ENCODE measurements around the gene SLC25A17. TPM values are rescaled to one million over a fixed set of nuclear protein-coding genes. Genes with fewer than 3 reads are reported as not detected.

The SLC25A17 gene
- total RNA-seq, 1 donor from 2014 or later = 30.1 TPM

DNA sequence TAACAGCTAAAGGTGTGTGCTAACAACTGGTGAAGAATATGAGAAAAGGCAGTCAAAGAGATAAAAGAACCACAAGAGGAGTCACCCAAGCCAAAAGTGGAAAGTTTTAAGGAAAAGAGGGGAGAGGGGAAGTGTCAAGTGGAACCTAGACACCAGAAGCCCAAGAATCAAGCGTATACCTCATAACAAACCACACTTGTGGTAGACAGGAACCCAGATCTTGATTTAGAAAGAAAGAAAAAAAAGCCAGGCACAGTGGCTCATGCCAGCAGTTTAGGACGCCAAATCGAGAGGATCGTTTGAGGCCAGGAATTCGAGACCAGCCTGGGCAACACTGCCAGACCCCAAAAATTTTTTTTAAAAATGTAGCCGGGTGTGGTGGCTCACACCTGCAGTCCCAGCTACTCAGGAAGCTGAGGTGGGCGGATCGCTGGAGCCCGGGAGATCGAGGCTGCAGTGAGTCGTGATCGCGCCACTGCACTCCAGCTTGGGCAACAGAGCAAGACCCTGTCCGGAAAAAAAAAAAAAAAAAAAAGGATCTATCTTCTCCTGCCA is 877 bp downstream of the SLC25A17 start:
- peak overlapping the region; percentile 95 for H3K27ac Mint-ChIP-seq
- DNase-seq (ENCODE audit: low spot score in 2 of 2, unreplicated experiment in 2 of 2) = no peak
- H3K9me3 Mint-ChIP-seq = no peaks in the 10 kb centered on the region
- peak overlapping the region; percentile 95 for H3K4me3 Mint-ChIP-seq
- peaks cover 24% of the 10 kb centered on the region for H3K36me3 Mint-ChIP-seq
- H3K4me1 Mint-ChIP-seq = peaks cover 26% of the 10 kb centered on the region
- TF ChIP-seq, protein P1, sequence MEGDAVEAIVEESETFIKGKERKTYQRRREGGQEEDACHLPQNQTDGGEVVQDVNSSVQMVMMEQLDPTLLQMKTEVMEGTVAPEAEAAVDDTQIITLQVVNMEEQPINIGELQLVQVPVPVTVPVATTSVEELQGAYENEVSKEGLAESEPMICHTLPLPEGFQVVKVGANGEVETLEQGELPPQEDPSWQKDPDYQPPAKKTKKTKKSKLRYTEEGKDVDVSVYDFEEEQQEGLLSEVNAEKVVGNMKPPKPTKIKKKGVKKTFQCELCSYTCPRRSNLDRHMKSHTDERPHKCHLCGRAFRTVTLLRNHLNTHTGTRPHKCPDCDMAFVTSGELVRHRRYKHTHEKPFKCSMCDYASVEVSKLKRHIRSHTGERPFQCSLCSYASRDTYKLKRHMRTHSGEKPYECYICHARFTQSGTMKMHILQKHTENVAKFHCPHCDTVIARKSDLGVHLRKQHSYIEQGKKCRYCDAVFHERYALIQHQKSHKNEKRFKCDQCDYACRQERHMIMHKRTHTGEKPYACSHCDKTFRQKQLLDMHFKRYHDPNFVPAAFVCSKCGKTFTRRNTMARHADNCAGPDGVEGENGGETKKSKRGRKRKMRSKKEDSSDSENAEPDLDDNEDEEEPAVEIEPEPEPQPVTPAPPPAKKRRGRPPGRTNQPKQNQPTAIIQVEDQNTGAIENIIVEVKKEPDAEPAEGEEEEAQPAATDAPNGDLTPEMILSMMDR (IDR thresholded peaks at IDR 0.05; ENCODE audit: unreplicated experiment) = no peak
- no peaks in the 10 kb centered on the region for H3K27me3 Mint-ChIP-seq (ENCODE audit: low read depth)

DNA sequence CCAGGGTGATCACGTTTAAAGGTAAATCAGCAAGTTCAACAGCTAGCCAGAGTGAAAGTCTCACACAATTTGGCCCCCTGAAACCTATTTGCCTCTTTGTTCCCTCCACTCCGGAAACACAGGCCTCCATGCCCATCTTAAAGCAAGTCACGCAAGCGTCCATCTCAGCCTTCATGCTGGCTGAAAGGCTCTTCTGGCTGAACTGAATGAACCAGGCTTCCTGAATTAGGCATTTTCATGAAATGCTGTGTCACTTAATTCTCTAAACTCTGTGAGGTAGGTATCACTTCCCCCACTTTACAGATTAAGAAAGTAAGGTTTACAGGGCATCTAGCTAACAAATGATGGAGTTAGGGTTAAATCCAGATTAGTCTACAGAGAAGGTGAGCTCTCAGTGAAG is 1.4 kb downstream of the SLC25A17 start:
- H3K27ac Mint-ChIP-seq = peak overlapping the region; percentile 45
- no peaks in the 10 kb centered on the region for H3K27me3 Mint-ChIP-seq (ENCODE audit: low read depth)
- DNase-seq (ENCODE audit: low spot score in 2 of 2, unreplicated experiment in 2 of 2) = no peak
- H3K4me1 Mint-ChIP-seq = peaks cover 26% of the 10 kb centered on the region
- H3K4me3 Mint-ChIP-seq = peak overlapping the region; percentile 95
- TF ChIP-seq, protein P1 (IDR thresholded peaks at IDR 0.05; ENCODE audit: unreplicated experiment) = no peak
- H3K36me3 Mint-ChIP-seq = peaks cover 23% of the 10 kb centered on the region
- H3K9me3 Mint-ChIP-seq = no peaks in the 10 kb centered on the region

DNA sequence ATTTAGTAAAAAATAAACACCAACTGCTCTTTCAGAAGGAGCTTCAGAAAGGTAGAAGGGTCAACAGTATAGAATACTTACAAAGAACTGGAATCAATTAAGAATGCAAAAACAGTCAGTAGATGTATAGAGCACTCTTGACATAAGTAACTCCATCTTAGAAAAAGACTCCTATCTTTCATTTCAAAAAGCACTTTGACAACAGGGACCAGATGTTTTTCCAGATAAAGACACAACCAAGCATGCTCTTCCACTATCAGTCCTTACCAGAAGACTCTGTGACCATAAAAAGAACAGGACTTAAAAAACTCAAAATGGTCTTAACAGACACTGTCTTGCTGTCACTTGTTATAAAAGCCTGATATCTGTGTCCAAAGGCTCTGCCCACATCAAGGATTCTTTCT is 5.2 kb downstream of the SLC25A17 start:
- no peaks in the 10 kb centered on the region for H3K9me3 Mint-ChIP-seq
- no peak for DNase-seq (ENCODE audit: low spot score in 2 of 2, unreplicated experiment in 2 of 2)
- H3K27ac Mint-ChIP-seq = peak overlapping the region; percentile 27
- no peaks in the 10 kb centered on the region for H3K27me3 Mint-ChIP-seq (ENCODE audit: low read depth)
- TF ChIP-seq, protein P1 (IDR thresholded peaks at IDR 0.05; ENCODE audit: unreplicated experiment) = no peak
- peaks cover 22% of the 10 kb centered on the region for H3K4me1 Mint-ChIP-seq
- peaks cover 20% of the 10 kb centered on the region for H3K36me3 Mint-ChIP-seq
- H3K4me3 Mint-ChIP-seq = no peak overlapping the region

DNA sequence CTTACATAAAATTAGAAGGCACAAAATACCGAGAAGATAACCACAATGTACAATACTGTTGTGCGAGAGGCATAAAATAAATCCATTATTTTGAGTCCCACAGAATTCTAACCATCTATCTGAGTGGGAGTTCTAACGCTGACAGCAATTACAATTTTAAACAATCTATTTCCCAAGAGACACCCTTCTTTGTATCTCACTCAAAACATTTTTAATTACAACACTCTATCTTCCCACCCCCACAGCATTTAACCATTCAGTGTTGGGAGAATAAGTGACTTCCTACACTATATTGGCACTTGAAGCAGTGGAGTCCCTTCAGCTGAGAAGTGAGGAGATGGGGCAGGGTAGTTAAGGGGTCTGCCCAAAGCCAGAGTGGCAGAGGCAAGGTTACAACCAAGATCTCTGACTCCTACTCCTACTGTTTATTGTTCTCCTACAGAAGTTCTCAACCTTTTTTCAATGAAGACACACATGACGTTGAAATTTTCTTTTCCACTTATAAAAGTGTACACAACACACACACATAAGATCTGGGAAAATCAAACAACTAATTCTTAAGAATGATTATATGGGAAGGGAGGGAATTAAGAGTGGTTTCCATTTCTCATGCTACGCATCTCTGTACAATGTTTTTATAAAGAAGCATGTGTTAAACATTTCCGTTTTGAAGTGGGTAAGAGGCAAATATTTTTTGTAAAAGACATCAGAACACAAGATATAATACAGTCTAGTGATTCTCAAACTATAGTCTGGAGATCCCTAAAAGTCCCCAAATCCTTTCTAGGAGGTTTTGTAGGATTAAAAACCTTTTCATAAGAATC is 10.9 kb downstream of the SLC25A17 start:
- peak overlapping the region; percentile 58 for H3K27ac Mint-ChIP-seq
- H3K4me1 Mint-ChIP-seq = peaks cover 20% of the 10 kb centered on the region
- peaks cover 14% of the 10 kb centered on the region for H3K36me3 Mint-ChIP-seq
- TF ChIP-seq, protein P1 (IDR thresholded peaks at IDR 0.05; ENCODE audit: unreplicated experiment) = no peak
- H3K4me3 Mint-ChIP-seq = no peak overlapping the region
- DNase-seq (ENCODE audit: low spot score in 2 of 2, unreplicated experiment in 2 of 2) = no peak
- no peaks in the 10 kb centered on the region for H3K9me3 Mint-ChIP-seq
- H3K27me3 Mint-ChIP-seq (ENCODE audit: low read depth) = no peaks in the 10 kb centered on the region

DNA sequence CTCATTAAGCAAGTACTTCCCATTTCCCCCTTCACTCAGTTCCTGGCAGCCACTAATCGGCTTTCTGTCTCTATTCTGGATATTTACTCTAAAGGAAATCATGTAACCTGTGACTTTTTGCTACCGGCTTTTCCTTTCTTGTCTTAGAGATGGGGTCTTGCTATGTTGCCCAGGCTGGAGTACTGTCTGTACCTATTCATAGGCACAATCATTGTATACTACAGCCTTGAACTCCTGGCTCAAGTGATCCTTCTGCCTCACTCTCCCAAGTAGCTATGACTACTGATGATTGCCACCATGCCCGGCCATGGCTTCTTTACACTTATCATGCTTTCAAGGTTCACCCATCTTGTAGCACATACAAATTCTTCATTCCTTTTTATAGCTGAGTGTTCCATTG is 12.4 kb downstream of the SLC25A17 start:
- DNase-seq (ENCODE audit: low spot score in 2 of 2, unreplicated experiment in 2 of 2) = no peak
- Mint-ChIP-seq H3K36me3 (peaks cover 14% of the 10 kb centered on the region), H3K4me1 (peaks cover 20% of the 10 kb centered on the region), H3K9me3 (no peaks in the 10 kb centered on the region), H3K27ac (no peak overlapping the region), H3K27me3 (ENCODE audit: low read depth) (no peaks in the 10 kb centered on the region), H3K4me3 (no peak overlapping the region)
- TF ChIP-seq, protein P1 (IDR thresholded peaks at IDR 0.05; ENCODE audit: unreplicated experiment) = no peak
